ENCODE measurements around the gene ZNF143.

DNA sequence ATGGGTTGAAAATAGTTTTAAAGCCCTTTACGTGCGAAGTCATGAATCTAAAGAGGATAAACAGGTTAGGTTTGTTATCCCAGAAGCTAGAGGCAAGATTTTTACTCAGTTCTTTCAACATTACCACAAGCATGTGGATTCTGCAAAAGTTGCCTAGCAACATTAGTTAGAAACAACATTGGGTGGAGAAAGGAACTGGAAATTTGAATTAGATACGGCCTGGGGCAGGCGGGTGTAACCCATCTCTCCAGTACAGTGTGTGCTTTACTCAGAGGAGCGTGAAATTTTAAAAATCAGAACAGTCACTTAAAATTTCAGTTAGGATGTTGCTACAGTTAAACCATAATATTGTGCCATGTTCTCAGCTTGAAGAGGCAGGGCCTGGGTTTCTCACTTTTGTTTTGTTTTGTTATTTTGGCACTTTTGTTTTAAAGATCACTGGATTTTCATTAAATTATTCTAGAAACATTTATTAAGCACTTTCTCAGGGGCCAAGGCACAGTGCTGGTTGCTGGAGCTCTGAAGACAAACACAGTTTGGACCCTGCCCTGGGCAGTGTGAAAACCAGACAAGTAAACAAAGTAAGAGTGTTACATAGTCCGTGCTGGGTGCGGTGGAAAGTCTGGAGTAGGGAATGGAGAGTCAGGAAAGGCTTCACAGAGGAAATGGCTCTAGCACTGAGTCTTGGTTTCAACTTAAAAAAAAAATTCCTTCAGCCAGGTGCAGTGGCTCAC lies 108.2 kb downstream of the ZNF143 start:
- TF ChIP-seq, protein P1, sequence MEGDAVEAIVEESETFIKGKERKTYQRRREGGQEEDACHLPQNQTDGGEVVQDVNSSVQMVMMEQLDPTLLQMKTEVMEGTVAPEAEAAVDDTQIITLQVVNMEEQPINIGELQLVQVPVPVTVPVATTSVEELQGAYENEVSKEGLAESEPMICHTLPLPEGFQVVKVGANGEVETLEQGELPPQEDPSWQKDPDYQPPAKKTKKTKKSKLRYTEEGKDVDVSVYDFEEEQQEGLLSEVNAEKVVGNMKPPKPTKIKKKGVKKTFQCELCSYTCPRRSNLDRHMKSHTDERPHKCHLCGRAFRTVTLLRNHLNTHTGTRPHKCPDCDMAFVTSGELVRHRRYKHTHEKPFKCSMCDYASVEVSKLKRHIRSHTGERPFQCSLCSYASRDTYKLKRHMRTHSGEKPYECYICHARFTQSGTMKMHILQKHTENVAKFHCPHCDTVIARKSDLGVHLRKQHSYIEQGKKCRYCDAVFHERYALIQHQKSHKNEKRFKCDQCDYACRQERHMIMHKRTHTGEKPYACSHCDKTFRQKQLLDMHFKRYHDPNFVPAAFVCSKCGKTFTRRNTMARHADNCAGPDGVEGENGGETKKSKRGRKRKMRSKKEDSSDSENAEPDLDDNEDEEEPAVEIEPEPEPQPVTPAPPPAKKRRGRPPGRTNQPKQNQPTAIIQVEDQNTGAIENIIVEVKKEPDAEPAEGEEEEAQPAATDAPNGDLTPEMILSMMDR (IDR thresholded peaks at IDR 0.05; ENCODE audit: insufficient read depth, low read depth, low read length) = no peak
- no peak for TF ChIP-seq EZH2 (IDR thresholded peaks at IDR 0.05; ENCODE audit: insufficient read depth, low read length)
